GM20000 (cell line): ENCODE results near the gene CDK2.

Experiments
- DNase-seq: peaks from one replicate; pipeline ENCODE4 v3.0.0; 2012; ENCODE audit warnings: low spot score
- TF ChIP-seq, protein P1 (sequence below): IDR thresholded peaks from 2 replicates; pipeline ENCODE4 v1.5.1; 2012; ENCODE audit warnings: mild to moderate bottlenecking, control low read depth; ENCODE audit errors: extremely low read depth, missing control alignments

The CDK2 gene

DNA sequence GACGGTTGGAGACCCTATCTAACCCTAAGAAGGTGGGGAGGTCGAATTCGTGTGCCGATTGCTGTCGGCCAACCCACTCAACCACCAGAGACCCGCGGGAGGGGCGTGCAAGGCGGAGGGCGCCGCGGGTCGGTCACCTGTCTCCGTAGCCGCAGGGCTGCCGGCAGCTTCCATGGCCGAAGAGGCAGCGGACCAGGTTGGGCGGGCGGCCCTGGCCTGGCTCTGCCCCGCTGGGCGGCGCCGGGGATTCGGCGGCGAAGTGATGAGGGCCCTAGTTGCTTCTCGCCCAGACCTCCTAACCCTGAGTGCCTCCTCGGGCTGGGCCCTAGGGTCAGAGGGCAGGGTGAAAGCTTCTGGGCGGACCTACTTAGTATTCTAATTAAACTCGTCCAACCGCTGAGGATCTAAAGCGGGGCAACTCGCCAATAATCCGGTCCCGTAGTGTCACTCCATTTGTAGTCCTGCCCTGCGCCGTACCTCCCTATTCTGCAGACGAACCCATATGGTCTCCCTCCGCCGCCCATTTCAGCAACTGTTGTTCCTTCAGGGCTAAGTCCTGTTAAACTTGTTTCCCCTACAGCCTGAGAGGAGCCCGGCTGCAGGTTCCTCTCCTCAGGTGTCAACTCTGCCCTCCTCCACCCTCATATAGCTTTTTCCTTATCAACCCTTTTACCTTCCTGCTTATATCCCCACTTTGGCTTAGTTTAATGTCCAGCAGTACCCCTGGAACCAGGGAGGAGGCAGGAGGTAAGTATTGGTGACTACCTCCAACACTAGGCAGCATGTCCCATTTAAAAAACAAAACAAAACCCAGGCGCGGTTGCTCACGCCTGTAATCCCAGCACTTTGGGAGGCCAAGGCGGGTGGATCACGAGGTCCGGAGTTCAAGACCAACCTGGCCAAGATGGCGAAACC, 38.8 kb upstream of the CDK2 start, which contains the start of gene PYM1:
PYM1 (minus strand) TSS at position 307 of the 915 bp plus-strand sequence; CDS start at position 174, 133 bp downstream.
- peak; percentile 87 for DNase-seq
- TF ChIP-seq, protein P1, sequence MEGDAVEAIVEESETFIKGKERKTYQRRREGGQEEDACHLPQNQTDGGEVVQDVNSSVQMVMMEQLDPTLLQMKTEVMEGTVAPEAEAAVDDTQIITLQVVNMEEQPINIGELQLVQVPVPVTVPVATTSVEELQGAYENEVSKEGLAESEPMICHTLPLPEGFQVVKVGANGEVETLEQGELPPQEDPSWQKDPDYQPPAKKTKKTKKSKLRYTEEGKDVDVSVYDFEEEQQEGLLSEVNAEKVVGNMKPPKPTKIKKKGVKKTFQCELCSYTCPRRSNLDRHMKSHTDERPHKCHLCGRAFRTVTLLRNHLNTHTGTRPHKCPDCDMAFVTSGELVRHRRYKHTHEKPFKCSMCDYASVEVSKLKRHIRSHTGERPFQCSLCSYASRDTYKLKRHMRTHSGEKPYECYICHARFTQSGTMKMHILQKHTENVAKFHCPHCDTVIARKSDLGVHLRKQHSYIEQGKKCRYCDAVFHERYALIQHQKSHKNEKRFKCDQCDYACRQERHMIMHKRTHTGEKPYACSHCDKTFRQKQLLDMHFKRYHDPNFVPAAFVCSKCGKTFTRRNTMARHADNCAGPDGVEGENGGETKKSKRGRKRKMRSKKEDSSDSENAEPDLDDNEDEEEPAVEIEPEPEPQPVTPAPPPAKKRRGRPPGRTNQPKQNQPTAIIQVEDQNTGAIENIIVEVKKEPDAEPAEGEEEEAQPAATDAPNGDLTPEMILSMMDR = no peak

GRCh38 chr12:55929306-55929791, 37.3 kb upstream of the CDK2 start:
- TF ChIP-seq, protein P1 = no peak
- DNase-seq = peak; percentile 89

GRCh38 chr12:55930771-55931316, 35.8 kb upstream of the CDK2 start, which contains the start of gene DGKA:
Gene DGKA, plus strand, starts transcription at chr12:55931162. Its CDS starts 5,342 bp downstream, at chr12:55936504.
- TF ChIP-seq, protein P1 = no peak
- DNase-seq = peak; percentile 83

GRCh38 chr12:55931317-55931779, 35.3 kb upstream of the CDK2 start:
- TF ChIP-seq, protein P1 = no peak
- no peak for DNase-seq

- peak; percentile 76 for DNase-seq
These were observed 34.7 kb upstream of the CDK2 start for GRCh38 chr12:55931780-55932550.

GRCh38 chr12:55932551-55932910, 34.1 kb upstream of the CDK2 start:
- TF ChIP-seq, protein P1 = no peak
- DNase-seq = peak; percentile 61

More at GRCh38 chr12:55931780-55932550, 34.7 kb upstream of the CDK2 start:
- TF ChIP-seq, protein P1 = no peak
